IMR-90 (cell line): Measurements from ENCODE around the gene BLTP1.

ENCODE experiments used
- BHLHE40 ChIP-seq: fragments of 150-350 bp; IDR thresholded peaks from 2 replicates; pipeline ENCODE4 v1.6.1; 2016; ENCODE audit warnings: mild to moderate bottlenecking, low read depth, low read length
- CHD1 ChIP-seq: IDR thresholded peaks from 2 replicates; pipeline ENCODE4 v1.6.1; 2012; ENCODE audit warnings: low read depth, low read length, improper control_type of control experiment
- CTCF ChIP-seq: conservative IDR thresholded peaks from 2 replicates; pipeline ENCODE4 v1.5.1; 2012; ENCODE audit warnings: mild to moderate bottlenecking, low read depth, low read length, improper control_type of control experiment
- MXI1 ChIP-seq: IDR thresholded peaks from 2 replicates; pipeline ENCODE4 v1.6.1; 2012; ENCODE audit warnings: low read depth, mild to moderate bottlenecking, low read length, moderate library complexity, borderline replicate concordance
- NFE2L2 ChIP-seq: fragments of 150-350 bp; IDR thresholded peaks from 2 replicates; pipeline ENCODE4 v1.6.1; 2016; ENCODE audit warnings: low read depth, mild to moderate bottlenecking, low read length
- POLR2A ChIP-seq: IDR thresholded peaks from 2 replicates; pipeline ENCODE4 v1.6.1; 2012; ENCODE audit warnings: mild to moderate bottlenecking, low read depth, low read length
- RAD21 ChIP-seq: IDR thresholded peaks from 2 replicates; pipeline ENCODE4 v1.6.1; 2012; ENCODE audit warnings: low read length, improper control_type of control experiment
- RCOR1 ChIP-seq: IDR thresholded peaks from 2 replicates; pipeline ENCODE4 v1.6.1; 2012; ENCODE audit warnings: mild to moderate bottlenecking, low read length, improper control_type of control experiment; ENCODE audit not compliant: insufficient replicate concordance
- SMC3 ChIP-seq: fragments of 150-350 bp; IDR thresholded peaks from 2 replicates; pipeline ENCODE4 v1.6.1; 2016; ENCODE audit warnings: low read depth, mild to moderate bottlenecking, antibody characterized with exemption, low read length, moderate library complexity
- USF2 ChIP-seq: fragments of 150-350 bp; IDR thresholded peaks from 2 replicates; pipeline ENCODE4 v1.6.1; 2017; ENCODE audit warnings: mild to moderate bottlenecking, antibody characterized with exemption, low read length, low read depth
- TF ChIP-seq, protein P1 (sequence below): fragments of 150-350 bp; IDR thresholded peaks from 2 replicates; pipeline ENCODE4 v1.6.1; 2016; ENCODE audit warnings: low read depth, mild to moderate bottlenecking, low read length, moderate library complexity, borderline replicate concordance

- TF ChIP-seq POLR2A (no peak), CTCF (no peak), RCOR1 (no peak), SMC3 (no peak), BHLHE40 (no peak), RAD21 (no peak), USF2 (no peak), CHD1 (no peak), MXI1 (no peak), NFE2L2 (no peak)
- TF ChIP-seq, protein P1, sequence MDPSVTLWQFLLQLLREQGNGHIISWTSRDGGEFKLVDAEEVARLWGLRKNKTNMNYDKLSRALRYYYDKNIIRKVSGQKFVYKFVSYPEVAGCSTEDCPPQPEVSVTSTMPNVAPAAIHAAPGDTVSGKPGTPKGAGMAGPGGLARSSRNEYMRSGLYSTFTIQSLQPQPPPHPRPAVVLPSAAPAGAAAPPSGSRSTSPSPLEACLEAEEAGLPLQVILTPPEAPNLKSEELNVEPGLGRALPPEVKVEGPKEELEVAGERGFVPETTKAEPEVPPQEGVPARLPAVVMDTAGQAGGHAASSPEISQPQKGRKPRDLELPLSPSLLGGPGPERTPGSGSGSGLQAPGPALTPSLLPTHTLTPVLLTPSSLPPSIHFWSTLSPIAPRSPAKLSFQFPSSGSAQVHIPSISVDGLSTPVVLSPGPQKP = no peak
Observed at GRCh38 chr4:122122083-122122482, 30.0 kb upstream of the BLTP1 start.
